ENCODE data around the gene USP3.

DNA sequence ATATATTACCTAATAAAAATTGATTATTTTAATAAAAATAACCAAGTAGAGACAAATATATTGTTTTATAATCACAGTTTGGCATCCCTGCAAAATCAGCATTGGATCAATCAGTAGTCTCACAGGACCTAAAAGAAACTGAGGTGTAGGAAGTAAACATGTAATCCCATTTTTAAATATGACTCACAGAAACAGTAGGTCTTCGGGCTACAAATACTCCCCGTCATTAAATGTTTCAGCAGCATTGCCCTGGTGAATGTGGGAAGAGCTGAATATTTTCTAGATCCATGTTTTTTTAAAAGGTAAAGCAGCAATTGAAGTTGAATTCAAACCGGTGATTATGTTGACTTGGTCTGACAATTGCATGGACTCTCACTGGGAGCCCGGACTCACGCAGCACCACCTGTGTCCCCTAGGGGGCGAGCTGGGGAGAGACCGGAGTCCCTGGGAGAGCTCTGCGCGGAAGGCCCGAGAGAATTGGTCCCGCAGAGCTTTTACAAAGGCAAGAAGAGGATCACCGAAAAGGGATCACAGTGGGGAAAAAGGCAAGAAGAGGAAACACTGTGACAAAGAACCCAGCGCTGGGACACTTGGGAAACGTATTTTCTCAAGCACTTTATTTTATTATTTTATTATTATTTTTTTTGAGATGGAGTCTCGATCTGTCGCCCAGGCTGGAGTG lies 17.2 kb upstream of the USP3 start:
- peak; percentile 65 to 85 (median 78) for TF ChIP-seq CTCF (IDR thresholded peaks at IDR 0.05)
- no peak for TF ChIP-seq POLR2A (IDR thresholded peaks at IDR 0.05)
